ENCODE measurements around the gene ITPRIP.

ITPRIP gene

DNA sequence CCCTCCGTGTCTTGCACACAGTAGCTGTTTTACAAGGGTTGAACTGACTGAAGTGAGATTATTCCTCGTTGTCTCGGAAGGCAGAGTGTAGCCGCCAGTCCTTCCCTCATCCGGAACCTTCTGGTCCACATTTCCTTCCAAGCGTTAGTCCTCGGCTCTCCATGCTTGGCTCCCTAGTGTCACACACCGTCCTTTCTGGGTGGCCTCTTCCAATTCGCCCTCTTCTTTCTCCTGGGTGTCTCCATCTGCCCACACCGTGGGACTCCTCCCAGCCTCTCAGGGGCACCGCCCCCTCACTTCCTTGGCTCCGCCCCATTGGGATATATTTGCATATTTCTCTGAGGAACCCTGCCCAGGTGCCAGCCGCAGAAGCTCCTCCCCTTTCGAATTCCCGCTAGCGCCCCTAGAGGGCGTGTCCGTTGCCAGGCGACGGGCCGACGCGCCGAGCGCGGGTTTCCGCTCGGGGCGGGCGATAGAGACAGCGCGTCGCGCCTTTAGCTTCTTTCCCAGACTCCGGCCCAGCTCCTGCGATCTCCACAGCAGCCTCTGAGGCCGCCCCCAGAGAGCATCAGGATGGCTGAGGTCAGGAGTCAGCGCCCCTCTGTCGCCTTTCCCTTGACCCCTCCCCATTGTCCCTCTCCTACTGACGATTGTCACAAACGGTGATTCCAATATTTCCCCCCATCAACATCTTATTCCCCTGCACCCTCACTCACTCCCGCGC lies 15.2 kb upstream of the ITPRIP start, which contains the start of gene CFAP58:
Gene CFAP58 (plus strand): TSS at position 509 of the 724 bp plus-strand sequence. CDS start 65 bp downstream, at position 574.
- TF ChIP-seq ZC3H10 (CRISPR knock-in tag; IDR thresholded peaks at IDR 0.05) (no peak), GLIS3 (CRISPR knock-in tag; IDR thresholded peaks at IDR 0.05) (no peak)
- TF ChIP-seq, protein P1, sequence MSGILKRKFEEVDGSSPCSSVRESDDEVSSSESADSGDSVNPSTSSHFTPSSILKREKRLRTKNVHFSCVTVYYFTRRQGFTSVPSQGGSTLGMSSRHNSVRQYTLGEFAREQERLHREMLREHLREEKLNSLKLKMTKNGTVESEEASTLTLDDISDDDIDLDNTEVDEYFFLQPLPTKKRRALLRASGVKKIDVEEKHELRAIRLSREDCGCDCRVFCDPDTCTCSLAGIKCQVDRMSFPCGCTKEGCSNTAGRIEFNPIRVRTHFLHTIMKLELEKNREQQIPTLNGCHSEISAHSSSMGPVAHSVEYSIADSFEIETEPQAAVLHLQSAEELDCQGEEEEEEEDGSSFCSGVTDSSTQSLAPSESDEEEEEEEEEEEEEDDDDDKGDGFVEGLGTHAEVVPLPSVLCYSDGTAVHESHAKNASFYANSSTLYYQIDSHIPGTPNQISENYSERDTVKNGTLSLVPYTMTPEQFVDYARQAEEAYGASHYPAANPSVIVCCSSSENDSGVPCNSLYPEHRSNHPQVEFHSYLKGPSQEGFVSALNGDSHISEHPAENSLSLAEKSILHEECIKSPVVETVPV (CRISPR knock-in tag; IDR thresholded peaks at IDR 0.05): no peak
- TF ChIP-seq, protein P2, sequence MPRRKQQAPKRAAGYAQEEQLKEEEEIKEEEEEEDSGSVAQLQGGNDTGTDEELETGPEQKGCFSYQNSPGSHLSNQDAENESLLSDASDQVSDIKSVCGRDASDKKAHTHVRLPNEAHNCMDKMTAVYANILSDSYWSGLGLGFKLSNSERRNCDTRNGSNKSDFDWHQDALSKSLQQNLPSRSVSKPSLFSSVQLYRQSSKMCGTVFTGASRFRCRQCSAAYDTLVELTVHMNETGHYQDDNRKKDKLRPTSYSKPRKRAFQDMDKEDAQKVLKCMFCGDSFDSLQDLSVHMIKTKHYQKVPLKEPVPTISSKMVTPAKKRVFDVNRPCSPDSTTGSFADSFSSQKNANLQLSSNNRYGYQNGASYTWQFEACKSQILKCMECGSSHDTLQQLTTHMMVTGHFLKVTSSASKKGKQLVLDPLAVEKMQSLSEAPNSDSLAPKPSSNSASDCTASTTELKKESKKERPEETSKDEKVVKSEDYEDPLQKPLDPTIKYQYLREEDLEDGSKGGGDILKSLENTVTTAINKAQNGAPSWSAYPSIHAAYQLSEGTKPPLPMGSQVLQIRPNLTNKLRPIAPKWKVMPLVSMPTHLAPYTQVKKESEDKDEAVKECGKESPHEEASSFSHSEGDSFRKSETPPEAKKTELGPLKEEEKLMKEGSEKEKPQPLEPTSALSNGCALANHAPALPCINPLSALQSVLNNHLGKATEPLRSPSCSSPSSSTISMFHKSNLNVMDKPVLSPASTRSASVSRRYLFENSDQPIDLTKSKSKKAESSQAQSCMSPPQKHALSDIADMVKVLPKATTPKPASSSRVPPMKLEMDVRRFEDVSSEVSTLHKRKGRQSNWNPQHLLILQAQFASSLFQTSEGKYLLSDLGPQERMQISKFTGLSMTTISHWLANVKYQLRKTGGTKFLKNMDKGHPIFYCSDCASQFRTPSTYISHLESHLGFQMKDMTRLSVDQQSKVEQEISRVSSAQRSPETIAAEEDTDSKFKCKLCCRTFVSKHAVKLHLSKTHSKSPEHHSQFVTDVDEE (CRISPR knock-in tag; IDR thresholded peaks at IDR 0.05): peak; percentile 28; the same call in 1 of the 2 replicates
- TF ChIP-seq, protein P3, sequence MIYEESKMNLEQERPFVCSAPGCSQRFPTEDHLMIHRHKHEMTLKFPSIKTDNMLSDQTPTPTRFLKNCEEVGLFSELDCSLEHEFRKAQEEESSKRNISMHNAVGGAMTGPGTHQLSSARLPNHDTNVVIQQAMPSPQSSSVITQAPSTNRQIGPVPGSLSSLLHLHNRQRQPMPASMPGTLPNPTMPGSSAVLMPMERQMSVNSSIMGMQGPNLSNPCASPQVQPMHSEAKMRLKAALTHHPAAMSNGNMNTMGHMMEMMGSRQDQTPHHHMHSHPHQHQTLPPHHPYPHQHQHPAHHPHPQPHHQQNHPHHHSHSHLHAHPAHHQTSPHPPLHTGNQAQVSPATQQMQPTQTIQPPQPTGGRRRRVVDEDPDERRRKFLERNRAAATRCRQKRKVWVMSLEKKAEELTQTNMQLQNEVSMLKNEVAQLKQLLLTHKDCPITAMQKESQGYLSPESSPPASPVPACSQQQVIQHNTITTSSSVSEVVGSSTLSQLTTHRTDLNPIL (CRISPR knock-in tag; IDR thresholded peaks at IDR 0.05; ENCODE audit: low read depth): no peak
- ATAC-seq: peak; percentile 97

DNA sequence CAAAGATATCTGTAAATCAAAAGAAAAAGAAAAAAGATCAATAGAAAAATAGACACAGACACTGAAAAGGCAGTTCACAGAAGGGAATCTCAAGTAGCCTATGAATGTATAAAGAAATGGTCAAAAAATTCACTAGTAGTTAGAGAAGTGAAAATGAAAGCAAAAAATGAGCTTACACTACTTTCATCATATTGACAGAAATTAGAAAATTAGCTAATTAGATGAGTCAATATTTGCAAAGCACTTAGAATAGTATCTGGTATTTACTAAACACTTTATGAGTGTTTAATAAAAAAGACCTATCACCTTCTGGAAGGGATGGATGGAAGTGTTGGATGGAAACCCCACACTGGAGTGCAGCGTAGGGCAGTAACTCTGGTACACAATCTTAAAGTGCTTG lies 13.7 kb upstream of the ITPRIP start:
- no peak for ATAC-seq
- TF ChIP-seq ZNF565 (CRISPR knock-in tag; conservative IDR thresholded peaks at IDR 0.05; ENCODE audit: low read depth): no peak
- TF ChIP-seq, protein P4, sequence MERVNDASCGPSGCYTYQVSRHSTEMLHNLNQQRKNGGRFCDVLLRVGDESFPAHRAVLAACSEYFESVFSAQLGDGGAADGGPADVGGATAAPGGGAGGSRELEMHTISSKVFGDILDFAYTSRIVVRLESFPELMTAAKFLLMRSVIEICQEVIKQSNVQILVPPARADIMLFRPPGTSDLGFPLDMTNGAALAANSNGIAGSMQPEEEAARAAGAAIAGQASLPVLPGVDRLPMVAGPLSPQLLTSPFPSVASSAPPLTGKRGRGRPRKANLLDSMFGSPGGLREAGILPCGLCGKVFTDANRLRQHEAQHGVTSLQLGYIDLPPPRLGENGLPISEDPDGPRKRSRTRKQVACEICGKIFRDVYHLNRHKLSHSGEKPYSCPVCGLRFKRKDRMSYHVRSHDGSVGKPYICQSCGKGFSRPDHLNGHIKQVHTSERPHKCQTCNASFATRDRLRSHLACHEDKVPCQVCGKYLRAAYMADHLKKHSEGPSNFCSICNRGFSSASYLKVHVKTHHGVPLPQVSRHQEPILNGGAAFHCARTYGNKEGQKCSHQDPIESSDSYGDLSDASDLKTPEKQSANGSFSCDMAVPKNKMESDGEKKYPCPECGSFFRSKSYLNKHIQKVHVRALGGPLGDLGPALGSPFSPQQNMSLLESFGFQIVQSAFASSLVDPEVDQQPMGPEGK (CRISPR knock-in tag; IDR thresholded peaks at IDR 0.05; ENCODE audit: borderline replicate concordance): no peak
- no peak for TF ChIP-seq OSR1 (CRISPR knock-in tag; IDR thresholded peaks at IDR 0.05)
- no peak for TF ChIP-seq PPARA (CRISPR knock-in tag; IDR thresholded peaks at IDR 0.05; ENCODE audit: borderline replicate concordance)
- TF ChIP-seq, protein P2 (CRISPR knock-in tag; IDR thresholded peaks at IDR 0.05): no peak
- no peak for TF ChIP-seq ESRRG (CRISPR knock-in tag; IDR thresholded peaks at IDR 0.05)
- no peak for TF ChIP-seq RARB (CRISPR knock-in tag; IDR thresholded peaks at IDR 0.05)
- no peak for TF ChIP-seq ZFP3 (CRISPR knock-in tag; IDR thresholded peaks at IDR 0.05)
- TF ChIP-seq, protein P1 (CRISPR knock-in tag; IDR thresholded peaks at IDR 0.05): no peak
- TF ChIP-seq ISL1 (CRISPR knock-in tag; IDR thresholded peaks at IDR 0.05): no peak
- TF ChIP-seq ZC3H10 (CRISPR knock-in tag; IDR thresholded peaks at IDR 0.05): no peak
- TF ChIP-seq ZFP30 (CRISPR knock-in tag; IDR thresholded peaks at IDR 0.05): no peak
- no peak for TF ChIP-seq CSDC2 (CRISPR knock-in tag; IDR thresholded peaks at IDR 0.05)
- no peak for TF ChIP-seq ZNF70 (CRISPR knock-in tag; IDR thresholded peaks at IDR 0.05)
- TF ChIP-seq ZNF8 (CRISPR knock-in tag; IDR thresholded peaks at IDR 0.05): no peak
- TF ChIP-seq SNAI2 (CRISPR knock-in tag; IDR thresholded peaks at IDR 0.05): no peak
- TF ChIP-seq, protein P5, sequence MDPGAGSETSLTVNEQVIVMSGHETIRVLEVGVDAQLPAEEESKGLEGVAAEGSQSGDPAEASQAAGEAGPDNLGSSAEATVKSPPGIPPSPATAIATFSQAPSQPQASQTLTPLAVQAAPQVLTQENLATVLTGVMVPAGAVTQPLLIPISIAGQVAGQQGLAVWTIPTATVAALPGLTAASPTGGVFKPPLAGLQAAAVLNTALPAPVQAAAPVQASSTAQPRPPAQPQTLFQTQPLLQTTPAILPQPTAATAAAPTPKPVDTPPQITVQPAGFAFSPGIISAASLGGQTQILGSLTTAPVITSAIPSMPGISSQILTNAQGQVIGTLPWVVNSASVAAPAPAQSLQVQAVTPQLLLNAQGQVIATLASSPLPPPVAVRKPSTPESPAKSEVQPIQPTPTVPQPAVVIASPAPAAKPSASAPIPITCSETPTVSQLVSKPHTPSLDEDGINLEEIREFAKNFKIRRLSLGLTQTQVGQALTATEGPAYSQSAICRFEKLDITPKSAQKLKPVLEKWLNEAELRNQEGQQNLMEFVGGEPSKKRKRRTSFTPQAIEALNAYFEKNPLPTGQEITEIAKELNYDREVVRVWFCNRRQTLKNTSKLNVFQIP (CRISPR knock-in tag; IDR thresholded peaks at IDR 0.05; ENCODE audit: borderline replicate concordance, low read depth): no peak
